Testis (tissue), 2 donors: ENCODE data around the gene TNS3.

Experiments
- CTCF ChIP-seq, 3 experiments: fragments of 450-650 bp in 2 of 3; fragments of 200-600 bp in 1 of 3; sonication (generic) in 1 of 3; IDR thresholded peaks; one replicate each; pipeline ENCODE4 v1.5.1; 2016 to 2019; ENCODE audit warnings: antibody characterized with exemption in 3 of 3, mild to moderate bottlenecking in 2 of 3, moderate library complexity in 1 of 3
- POLR2A ChIP-seq: fragments of 450-650 bp; IDR thresholded peaks from one replicate; pipeline ENCODE4 v1.6.1; 2017; ENCODE audit warnings: antibody characterized with exemption, mild to moderate bottlenecking, moderate library complexity

GRCh38 chr7:47266131-47266706 is 315.7 kb downstream of the TNS3 start:
- TF ChIP-seq CTCF (IDR thresholded peaks at IDR 0.05), result peak; percentile 93
- TF ChIP-seq POLR2A, result no peak
